GM18526 (cell line): ENCODE results near the gene ADARB1.

Experiments
- POLR2A ChIP-seq: IDR thresholded peaks from 3 replicates; pipeline ENCODE4 v1.6.1; 2011; ENCODE audit not compliant: insufficient read length; ENCODE audit errors: extremely low read depth

The ADARB1 gene

GRCh38 chr21:45050345-45050796, 24.0 kb upstream of the ADARB1 start:
- no peak for TF ChIP-seq POLR2A

GRCh38 chr21:45050797-45051489, 23.4 kb upstream of the ADARB1 start:
- TF ChIP-seq POLR2A: no peak

- TF ChIP-seq POLR2A: no peak
These were observed 22.6 kb upstream of the ADARB1 start for GRCh38 chr21:45051580-45052434.

- no peak for TF ChIP-seq POLR2A
These were observed 21.4 kb upstream of the ADARB1 start for GRCh38 chr21:45052960-45053359.

GRCh38 chr21:45053561-45054226, 20.7 kb upstream of the ADARB1 start:
- TF ChIP-seq POLR2A: no peak

- no peak for TF ChIP-seq POLR2A
These were observed 20.0 kb upstream of the ADARB1 start for GRCh38 chr21:45054227-45054926.

- no peak for TF ChIP-seq POLR2A
These were observed 19.3 kb upstream of the ADARB1 start for GRCh38 chr21:45054927-45055612.

GRCh38 chr21:45055861-45056260, 18.5 kb upstream of the ADARB1 start:
- no peak for TF ChIP-seq POLR2A

GRCh38 chr21:45056296-45056904, 18.0 kb upstream of the ADARB1 start:
- TF ChIP-seq POLR2A: no peak

GRCh38 chr21:45056917-45057560, 17.3 kb upstream of the ADARB1 start:
- TF ChIP-seq POLR2A: no peak

GRCh38 chr21:45057886-45058285, 16.5 kb upstream of the ADARB1 start:
- no peak for TF ChIP-seq POLR2A

GRCh38 chr21:45059121-45059520, 15.3 kb upstream of the ADARB1 start:
- TF ChIP-seq POLR2A: no peak

- TF ChIP-seq POLR2A: no peak
These were observed 14.3 kb upstream of the ADARB1 start for GRCh38 chr21:45060089-45060488.

- TF ChIP-seq POLR2A: no peak
These were observed 13.6 kb upstream of the ADARB1 start for GRCh38 chr21:45060675-45061311.

GRCh38 chr21:45064091-45064490, 10.3 kb upstream of the ADARB1 start:
- no peak for TF ChIP-seq POLR2A
